K562 (cell line): ENCODE measurements around the gene PGAP3. TPM values are rescaled to one million over a fixed set of nuclear protein-coding genes. Genes with fewer than 3 reads are reported as not detected.

Experiments
- CHCHD3 ChIP-seq: fragments of 250-450 bp; sonication (Bioruptor Pico); IDR thresholded peaks from 2 replicates; pipeline ENCODE4 v2.1.2; 2022; ENCODE audit warnings: mild to moderate bottlenecking
- CREM ChIP-seq: IDR thresholded peaks from 2 replicates; pipeline ENCODE4 v1.6.1; 2014; ENCODE audit warnings: antibody characterized with exemption, low read depth
- CUX1 ChIP-seq: fragments of 200-800 bp; sonication (Bioruptor generic); IDR thresholded peaks from 2 replicates; pipeline ENCODE4 v1.6.1; 2016; ENCODE audit warnings: missing genetic modification characterization, missing compliant biosample characterization
- FOXO4 ChIP-seq: fragments of 450-650 bp; formaldehyde crosslinking; IDR thresholded peaks from 2 replicates; pipeline ENCODE4 v1.4.0; 2020; ENCODE audit warnings: mild to moderate bottlenecking, moderate library complexity
- FOXP1 ChIP-seq: sonication (generic); formaldehyde crosslinking; IDR thresholded peaks from 2 replicates; pipeline ENCODE4 v1.8.0; 2022; ENCODE audit warnings: mild to moderate bottlenecking, missing genetic modification reagents
- LARP7 ChIP-seq: fragments of 450-650 bp; IDR thresholded peaks from 2 replicates; pipeline ENCODE4 v1.6.1; 2016
- SMARCB1 ChIP-seq: IDR thresholded peaks from 2 replicates; pipeline ENCODE4 v1.6.1; 2011; ENCODE audit warnings: improper control_type of control experiment, low read depth; ENCODE audit not compliant: insufficient read length
- TEAD4 ChIP-seq, 2 experiments: sonication (generic) in 1 of 2; formaldehyde crosslinking in 1 of 2; IDR thresholded peaks; 2 replicates each; pipeline versions ENCODE4 v1.6.1 to v1.8.0; 2012 to 2022; ENCODE audit warnings: borderline replicate concordance in 1 of 2, inconsistent platforms in 1 of 2, low read length in 1 of 2, mild to moderate bottlenecking in 1 of 2, missing genetic modification reagents in 1 of 2
- ZNF398 ChIP-seq: fragments of 250-450 bp; sonication (Bioruptor Pico); IDR thresholded peaks from 2 replicates; pipeline ENCODE4 v1.8.0; 2021; ENCODE audit warnings: moderate library complexity, mild to moderate bottlenecking, inconsistent platforms
- ZNF583 ChIP-seq: fragments of 250-450 bp; sonication (Bioruptor Pico); IDR thresholded peaks from 2 replicates; pipeline ENCODE4 v1.4.0; 2020
- polyA plus RNA-seq, 8 experiments: library from polyadenylated mRNA; depleted of rRNA in 4 of 8; stranded (reverse) in 5 of 8; unstranded in 3 of 8; fragments of >200 nt; fragmentation: Nextera tagmentation in 2 of 8; fragmentation: Illumina TruSeq in 1 of 8; extraction: Ambion mirVana in 2 of 8; extraction: Trizol in 1 of 8; gene quantifications; 2 replicates each; pipeline versions ENCODE4 v1.2.1 to v1.2.3, GENCODE V29; 2011 to 2014; ENCODE audit warnings: inconsistent platforms in 1 of 8, missing spikeins in 1 of 8
- total RNA-seq, 7 experiments: library from RNA; depleted of rRNA in 6 of 7; stranded (reverse); fragments of >200 nt in 6 of 7; fragmentation: Illumina TruSeq in 2 of 7; extraction: Trizol in 2 of 7; gene quantifications; 2 replicates each; pipeline versions ENCODE4 v1.2.1 to v1.2.3, GENCODE V29; 2011 to 2021; ENCODE audit warnings: low replicate concordance in 1 of 7
- TF ChIP-seq, protein P1 (sequence below): fragments of 450-650 bp; formaldehyde crosslinking; IDR thresholded peaks from 2 replicates; pipeline ENCODE4 v1.4.0; 2020; ENCODE audit warnings: mild to moderate bottlenecking, mixed read lengths
- TF ChIP-seq, protein P2 (sequence below), 2 experiments: fragments of 450-650 bp in 1 of 2; IDR thresholded peaks; 2 replicates each; pipeline ENCODE4 v1.6.1; 2011 to 2017; ENCODE audit warnings: low read depth in 2 of 2, antibody characterized with exemption in 1 of 2, borderline replicate concordance in 1 of 2, low read length in 1 of 2, mild to moderate bottlenecking in 1 of 2, mixed read lengths in 1 of 2; ENCODE audit not compliant: control insufficient read depth in 1 of 2

PGAP3 gene
- total and polyA plus RNA-seq, 9 of the 15 experiments (the other 6 are each of a cell fraction or from before 2014, with no cell fraction given), result 0.38 to 9.4 (median 4.5) TPM

- TF ChIP-seq, protein P1, sequence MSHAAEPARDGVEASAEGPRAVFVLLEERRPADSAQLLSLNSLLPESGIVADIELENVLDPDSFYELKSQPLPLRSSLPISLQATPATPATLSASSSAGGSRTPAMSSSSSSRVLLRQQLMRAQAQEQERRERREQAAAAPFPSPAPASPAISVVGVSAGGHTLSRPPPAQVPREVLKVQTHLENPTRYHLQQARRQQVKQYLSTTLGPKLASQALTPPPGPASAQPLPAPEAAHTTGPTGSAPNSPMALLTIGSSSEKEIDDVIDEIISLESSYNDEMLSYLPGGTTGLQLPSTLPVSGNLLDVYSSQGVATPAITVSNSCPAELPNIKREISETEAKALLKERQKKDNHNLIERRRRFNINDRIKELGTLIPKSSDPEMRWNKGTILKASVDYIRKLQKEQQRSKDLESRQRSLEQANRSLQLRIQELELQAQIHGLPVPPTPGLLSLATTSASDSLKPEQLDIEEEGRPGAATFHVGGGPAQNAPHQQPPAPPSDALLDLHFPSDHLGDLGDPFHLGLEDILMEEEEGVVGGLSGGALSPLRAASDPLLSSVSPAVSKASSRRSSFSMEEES, result no peak
- TF ChIP-seq TEAD4 (IDR thresholded peaks at IDR 0.05; ENCODE audit: low read length) (no peak), TEAD4 (CRISPR knock-in tag; IDR thresholded peaks at IDR 0.05; ENCODE audit: borderline replicate concordance) (no peak), CUX1 (CRISPR knock-in tag) (no peak), LARP7 (no peak), SMARCB1 (no peak), CREM (peak; percentile 59; the same call in 1 of the 2 replicates), ZNF398 (CRISPR knock-in tag) (no peak), FOXO4 (CRISPR knock-in tag) (no peak), ZNF583 (CRISPR knock-in tag) (peak; percentile 47; the same call in 1 of the 2 replicates), FOXP1 (CRISPR knock-in tag) (no peak), CHCHD3 (CRISPR knock-in tag) (no peak)
- TF ChIP-seq, protein P2, sequence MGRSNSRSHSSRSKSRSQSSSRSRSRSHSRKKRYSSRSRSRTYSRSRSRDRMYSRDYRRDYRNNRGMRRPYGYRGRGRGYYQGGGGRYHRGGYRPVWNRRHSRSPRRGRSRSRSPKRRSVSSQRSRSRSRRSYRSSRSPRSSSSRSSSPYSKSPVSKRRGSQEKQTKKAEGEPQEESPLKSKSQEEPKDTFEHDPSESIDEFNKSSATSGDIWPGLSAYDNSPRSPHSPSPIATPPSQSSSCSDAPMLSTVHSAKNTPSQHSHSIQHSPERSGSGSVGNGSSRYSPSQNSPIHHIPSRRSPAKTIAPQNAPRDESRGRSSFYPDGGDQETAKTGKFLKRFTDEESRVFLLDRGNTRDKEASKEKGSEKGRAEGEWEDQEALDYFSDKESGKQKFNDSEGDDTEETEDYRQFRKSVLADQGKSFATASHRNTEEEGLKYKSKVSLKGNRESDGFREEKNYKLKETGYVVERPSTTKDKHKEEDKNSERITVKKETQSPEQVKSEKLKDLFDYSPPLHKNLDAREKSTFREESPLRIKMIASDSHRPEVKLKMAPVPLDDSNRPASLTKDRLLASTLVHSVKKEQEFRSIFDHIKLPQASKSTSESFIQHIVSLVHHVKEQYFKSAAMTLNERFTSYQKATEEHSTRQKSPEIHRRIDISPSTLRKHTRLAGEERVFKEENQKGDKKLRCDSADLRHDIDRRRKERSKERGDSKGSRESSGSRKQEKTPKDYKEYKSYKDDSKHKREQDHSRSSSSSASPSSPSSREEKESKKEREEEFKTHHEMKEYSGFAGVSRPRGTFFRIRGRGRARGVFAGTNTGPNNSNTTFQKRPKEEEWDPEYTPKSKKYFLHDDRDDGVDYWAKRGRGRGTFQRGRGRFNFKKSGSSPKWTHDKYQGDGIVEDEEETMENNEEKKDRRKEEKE (IDR thresholded peaks at IDR 0.05; ENCODE audit: borderline replicate concordance in 1 of 2, control insufficient read depth in 1 of 2, low read depth in 2 of 2, low read length in 1 of 2), result no peak
These were observed at the start of gene PGAP3 (continued) for GRCh38 chr17:39687546-39688474.
